CD4-positive, alpha-beta T cell treated with Interleukin-15 for 4 hours (primary cell): ENCODE measurements around the gene SMYD3.

ENCODE experiments used
- DNase-seq: peaks from one replicate; pipeline ENCODE4 v3.0.0-alpha.2; 2020; ENCODE audit warnings: low spot score

SMYD3 gene

DNA sequence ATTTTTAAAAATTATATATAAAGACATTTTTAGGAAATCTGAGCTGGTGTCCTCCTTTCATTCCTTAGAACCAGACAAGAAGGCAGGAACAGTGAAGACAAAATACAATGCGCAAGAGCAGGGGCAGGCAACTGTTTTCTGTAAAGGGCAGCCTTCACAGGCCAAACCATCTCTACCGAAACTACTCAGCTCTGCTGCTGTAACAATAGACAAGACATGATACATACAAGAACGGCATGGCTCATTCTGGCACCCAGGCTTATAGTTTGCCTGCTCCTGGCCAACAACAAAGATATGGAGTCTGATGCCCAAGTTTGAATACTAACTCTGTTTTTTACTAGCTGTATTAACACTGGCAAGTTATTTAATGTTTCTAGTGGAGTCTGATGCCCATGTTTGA is 232.0 kb downstream of the SMYD3 start:
- DNase-seq, result no peak

DNA sequence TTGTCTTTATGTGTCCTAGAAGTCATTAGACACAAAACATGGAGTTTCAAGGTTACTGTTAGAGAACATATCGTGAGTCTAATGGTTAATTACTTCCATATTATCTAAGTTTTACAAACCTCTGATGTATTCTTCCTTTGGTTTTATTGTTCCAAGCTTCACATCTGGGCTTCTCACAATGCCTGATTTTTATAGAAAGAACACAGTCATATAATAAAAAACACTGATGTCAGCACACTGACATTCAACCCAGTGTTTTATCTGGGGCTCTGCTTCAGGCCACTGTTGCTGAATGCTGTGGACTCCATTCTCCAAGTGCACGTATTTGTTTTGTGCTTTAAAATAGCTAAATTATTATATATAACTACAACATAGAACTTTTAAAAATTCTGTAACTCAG is 232.9 kb downstream of the SMYD3 start:
- no peak for DNase-seq

DNA sequence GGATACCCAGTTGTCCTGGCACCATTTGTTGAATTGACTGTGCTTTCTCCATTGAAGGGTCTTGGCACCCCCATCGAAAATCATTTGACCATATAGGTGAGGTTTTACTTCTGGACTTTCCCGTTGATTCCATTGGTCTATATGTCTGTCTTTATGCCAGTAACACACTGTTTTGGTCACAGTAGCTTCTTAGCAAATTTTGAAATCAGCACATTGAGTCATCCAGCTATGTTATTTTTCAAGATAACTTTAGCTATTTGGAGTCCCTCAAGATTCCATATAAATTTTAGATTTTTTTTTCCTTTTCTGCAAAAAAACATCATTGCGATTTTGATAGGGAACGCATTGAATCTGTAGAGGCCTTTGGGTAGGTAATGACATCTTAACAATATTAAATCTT is 235.6 kb downstream of the SMYD3 start:
- DNase-seq, result no peak

DNA sequence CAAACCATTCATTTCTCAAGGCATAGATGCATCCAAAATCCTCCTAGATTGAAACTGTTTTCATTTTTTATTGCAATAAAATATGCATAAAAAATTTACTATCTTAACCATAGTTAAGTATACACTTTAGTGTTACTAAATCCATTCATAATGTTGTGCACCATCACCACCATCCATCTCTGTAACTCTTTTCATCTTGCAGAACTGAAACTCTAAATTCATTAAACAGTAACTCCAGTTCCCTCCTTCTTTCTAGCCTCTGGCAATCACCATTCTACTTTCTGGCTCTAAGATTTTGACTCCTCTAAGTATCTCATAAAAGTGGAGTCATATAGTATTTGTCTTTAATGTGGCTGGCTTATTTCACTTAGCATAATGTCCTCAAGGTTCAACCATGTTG is 236.8 kb downstream of the SMYD3 start:
- DNase-seq, result no peak

DNA sequence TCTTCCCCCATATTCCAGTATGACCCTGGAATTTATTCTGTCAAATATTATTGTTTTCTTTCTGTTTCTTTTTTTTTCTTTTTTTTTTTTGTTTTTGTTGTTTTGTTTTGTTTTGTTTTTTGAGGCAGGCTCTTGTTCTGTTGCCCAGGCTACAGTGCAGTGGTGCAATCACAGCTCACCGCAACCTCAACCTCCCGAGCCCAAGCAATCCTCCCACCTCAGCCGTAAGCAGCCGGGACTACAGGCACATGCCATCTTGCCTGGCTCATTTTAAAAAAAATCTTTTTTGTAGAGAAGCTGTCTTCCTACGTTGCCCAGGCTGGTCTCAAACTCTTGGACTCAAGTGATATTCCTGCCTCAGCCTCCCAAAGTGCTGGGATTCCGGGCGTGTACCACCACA is 237.6 kb downstream of the SMYD3 start:
- DNase-seq, result no peak

DNA sequence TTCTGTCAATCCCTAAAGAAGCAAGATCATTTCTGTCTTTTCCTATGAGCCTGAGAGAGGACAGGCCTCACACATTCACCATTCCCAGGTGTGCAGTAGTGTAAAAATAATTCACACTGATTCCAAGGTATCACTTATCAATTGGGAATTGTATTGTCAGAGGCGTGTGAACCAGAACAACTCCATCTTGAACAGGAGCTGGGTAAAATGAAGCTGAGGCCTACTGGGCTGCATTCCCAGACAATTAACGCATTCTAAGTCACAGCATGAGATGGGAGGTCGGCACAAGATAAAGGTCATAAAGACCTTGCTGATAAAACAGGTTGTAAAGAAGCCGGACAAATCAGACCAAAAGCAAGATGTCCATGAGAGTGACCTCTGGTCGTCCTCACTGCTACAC is 239.2 kb downstream of the SMYD3 start:
- no peak for DNase-seq

DNA sequence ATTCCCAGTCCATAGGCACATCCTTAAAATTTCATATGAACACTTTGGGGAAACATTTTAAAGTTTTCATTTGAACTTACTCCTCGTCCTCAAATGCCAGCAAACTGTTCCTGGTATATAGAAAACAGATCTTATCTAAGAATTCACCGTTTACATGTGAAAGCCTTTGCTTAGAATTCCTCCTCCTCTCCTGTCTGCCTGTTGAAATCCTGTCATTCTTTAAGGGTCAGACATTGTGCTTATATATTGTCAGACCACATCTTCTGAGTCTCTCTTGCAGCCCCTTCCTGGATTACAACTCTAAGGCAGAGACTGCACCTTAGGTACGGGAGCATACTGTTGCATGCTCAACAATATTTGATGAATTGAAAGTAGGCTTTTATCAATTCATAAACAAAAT is 239.7 kb downstream of the SMYD3 start:
- no peak for DNase-seq

DNA sequence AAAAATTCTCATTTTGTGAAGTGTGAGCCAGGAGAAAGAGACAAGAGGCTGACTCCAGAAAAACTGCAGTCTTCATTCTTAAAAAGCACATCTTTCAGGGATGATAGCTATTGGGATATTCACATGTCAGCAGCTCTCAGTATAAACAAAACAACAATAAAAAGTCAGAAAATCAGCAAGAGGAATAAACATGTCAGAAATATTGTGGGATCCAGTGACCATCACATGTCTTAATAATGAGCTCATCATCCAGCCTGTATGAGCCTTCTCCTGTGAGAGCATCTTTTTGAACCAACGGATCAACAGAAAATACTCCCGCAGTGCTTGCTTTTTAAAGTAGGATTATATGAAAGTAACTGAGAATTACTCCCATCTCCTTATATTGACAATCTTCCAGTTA is 241.6 kb downstream of the SMYD3 start:
- no peak for DNase-seq

DNA sequence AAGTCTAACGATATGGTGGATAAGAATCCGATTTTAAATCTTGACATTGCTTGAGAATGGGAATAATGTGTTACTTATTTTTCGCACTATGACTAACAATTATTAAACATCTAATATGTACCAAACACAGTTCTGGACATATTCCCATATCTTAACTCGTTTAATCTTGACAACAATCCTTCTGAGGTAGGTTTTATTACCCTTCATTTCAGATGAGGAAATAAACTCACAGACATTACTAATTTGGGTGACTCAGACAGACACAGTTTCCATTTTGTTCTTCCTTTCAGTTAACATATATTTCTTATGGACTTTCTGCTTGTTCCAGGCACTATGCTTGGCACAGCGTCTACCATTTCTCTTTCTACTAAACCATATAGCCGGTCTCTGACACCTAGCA is 244.8 kb downstream of the SMYD3 start:
- no peak for DNase-seq

DNA sequence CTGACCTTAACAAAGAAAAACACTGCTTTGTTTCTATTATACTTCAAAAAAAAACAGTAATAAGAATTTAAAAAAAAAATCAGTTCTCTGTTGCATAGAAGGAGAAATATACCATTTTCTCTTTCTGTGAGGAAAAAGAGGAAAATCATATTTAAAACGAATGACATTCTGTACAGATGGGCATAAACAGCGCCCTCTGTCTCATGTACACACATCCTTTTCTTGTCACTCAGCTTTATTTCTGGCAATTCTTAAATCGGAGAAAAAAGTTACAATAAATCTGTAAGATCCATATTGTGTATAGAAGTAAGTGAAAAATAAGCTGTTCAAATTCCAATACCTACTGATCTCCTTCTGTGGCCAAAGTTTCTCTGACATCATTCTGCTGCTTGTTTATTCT is 245.4 kb downstream of the SMYD3 start:
- no peak for DNase-seq

DNA sequence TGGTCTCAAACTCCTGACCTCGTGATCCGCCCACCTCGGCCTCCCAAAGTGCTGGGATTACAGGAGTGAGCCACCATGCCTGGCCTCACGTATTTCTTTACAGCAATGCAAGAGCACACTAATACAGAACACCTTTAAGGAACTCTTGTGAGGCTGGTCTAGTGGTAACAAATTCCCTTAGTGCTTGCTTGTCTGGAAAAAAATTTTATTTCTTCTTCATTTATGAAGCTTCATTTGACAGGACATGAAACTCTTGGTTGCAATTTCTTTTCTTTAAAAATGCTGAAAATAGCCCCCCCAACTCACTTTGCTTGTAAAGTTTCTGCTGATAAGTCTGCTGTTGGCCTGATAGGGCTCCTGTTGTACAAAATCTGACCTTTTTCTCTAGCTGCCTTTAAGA is 248.8 kb downstream of the SMYD3 start:
- no peak for DNase-seq

DNA sequence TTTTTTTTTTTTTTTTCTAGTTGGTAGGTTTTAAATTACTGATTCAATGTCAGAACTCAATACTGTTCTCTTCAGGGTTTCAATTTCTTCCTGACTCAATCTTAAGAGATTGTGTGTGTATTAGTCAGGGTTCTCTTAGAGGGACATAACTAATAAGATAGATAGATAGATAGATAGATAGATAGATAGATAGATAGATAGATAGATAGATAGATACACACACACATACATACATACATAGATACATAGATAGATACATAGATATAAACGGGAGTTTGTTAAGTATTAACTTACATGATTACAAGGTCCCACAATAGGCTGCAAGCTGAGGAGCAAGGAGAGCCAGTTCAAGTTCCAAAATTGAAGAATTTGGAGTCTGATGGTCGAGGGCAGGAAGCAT is 251.3 kb downstream of the SMYD3 start:
- no peak for DNase-seq

DNA sequence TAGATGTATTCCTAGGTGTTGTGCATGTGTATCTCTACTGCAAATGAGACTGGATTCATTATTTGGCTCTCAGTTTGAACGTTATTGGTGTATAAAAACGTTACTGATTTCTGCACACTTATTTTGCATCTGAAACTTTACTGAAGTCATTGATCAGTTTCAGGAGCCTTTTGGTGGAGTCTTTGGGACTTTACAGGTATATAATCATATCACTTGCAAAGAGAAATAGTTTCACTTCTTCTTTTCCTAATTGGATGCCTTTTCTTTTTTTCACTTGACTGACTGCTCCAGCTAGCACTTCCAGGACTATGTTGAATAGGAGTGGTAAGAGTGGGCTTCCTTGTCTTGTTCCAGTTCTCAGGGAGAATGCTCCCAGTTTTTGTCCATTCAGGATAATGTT is 252.2 kb downstream of the SMYD3 start:
- DNase-seq, result no peak

DNA sequence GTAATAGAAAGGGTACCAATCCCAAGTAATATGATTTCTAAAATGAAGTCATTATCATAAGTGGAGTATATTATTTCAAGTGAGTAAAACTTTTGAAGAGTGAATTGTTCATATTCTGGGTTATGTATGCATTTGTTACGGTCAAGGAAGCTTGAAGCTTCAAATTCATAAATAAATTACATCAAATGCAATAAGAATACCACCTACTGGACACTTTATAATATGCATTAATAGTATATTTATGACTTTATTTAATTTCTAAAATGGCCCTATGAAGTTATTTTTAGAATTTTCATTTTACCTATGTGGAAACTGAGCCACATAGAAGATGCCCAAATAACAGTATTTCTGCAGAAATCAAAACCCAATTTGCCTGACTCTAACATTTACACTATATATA is 260.6 kb downstream of the SMYD3 start:
- DNase-seq, result no peak

DNA sequence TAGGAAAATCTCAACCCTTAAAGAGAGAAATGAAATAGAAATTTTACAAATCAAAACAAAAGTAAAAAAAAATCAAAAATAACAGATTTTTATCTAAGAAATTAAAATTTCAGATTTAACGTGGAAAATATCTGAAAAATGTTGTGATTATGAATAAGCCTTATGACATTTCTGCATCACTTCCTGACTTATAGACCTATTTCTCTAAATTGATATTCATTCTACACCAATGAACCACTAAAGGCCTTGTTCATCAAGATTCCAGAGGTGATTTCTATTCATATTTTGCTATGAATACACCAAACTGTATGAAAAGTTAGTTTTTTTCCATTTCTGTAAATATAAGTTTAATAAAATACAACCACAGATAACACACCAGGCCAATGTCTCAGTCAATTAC is 261.5 kb downstream of the SMYD3 start:
- no peak for DNase-seq

DNA sequence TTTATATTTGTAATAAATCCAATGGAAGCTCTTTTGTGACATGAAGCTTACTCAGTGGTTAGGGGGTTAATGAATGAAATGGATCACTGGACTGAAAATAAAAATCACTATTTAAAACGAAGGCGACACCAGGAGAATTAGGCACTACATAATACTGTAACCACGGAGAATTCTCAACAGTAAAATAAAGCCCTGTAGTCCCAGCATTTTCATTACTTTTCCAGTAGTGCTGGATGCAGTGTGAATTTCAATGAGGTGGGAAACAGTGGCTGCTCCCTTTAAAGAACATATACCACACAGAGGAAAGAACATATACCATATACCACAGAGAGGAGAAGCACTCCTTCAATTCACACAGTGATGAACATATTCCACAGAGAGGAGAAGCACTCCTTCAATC is 275.0 kb downstream of the SMYD3 start:
- DNase-seq, result no peak

DNA sequence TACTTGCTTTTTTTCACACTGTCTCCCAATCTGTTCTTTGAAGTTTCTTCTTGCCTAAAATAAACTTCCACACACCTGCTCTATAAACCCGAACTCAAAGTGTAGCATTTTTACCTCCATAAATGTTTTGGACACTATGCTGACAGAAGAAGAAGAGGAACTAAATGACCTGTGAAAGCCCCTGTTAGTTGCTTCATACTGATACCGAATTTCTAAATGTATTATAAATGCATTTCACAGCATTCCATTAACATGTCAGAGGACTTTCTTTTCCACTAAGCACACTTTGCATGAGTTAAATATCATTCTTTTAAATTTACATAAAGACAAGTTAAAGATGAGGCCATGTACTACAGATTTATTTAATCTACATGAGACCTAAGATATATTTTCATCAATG is 281.0 kb downstream of the SMYD3 start:
- no peak for DNase-seq

DNA sequence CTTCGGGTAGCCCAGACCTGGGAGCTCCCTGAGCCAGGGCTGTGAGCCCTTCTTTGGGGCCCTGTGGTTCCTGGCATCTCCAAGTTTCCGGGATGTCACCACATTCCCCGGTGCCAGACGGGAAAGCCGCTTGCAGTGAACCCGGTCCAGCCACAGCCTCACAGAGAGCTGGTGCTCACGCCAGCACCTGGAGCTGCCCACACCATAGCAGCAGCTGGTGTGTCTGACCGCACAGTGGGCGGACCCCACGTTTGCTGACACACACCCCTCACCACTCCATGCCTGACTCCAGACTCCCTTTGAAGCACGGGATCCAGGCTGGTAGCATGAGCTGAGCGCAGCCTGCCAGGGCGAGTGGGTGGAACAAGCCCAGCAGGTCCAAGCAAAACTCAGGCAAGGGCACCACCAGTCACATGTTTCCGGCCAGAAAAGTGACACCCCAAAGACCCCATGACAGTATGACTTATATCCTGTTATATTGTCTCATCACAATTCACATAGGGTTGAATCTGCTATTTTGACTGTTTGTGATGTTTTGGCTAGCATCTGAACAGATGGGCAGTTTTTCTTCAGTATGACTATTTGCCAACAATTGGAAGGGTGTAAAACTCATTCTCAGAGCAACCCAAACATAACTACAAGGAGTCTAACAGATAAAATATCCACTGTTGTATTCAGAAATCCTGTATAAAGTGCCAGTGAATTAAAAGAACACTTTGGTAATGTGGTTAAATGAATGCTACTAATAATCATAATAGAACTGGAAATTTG is 285.4 kb downstream of the SMYD3 start:
- DNase-seq, result no peak

DNA sequence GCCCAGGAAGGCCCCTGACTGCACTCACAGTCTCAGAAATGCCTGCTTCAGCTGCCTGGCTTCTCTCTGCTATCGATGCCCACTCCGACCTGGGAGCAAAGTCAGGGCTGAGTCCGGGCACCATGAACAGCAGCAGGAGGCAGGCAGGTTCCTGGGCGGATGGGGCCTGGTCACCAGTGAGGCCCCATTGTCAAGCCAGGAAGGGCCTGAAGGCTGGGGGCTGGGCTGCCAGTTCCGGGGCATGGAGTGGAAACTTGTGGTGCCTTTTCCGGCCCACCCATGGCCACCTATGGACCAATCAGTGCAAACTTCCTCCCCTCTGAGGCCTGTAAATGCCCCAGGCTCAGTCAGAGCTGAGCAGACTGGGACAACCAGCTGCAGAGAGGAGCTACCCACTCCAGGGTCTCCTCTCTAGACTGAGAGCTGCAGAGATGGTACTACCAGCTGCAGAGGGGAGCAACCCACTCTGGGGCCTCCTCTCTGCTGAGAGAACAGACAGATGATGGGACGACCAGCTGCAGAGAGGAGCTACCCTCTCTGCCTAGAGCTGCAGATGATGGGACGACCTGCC is 286.5 kb downstream of the SMYD3 start:
- no peak for DNase-seq

DNA sequence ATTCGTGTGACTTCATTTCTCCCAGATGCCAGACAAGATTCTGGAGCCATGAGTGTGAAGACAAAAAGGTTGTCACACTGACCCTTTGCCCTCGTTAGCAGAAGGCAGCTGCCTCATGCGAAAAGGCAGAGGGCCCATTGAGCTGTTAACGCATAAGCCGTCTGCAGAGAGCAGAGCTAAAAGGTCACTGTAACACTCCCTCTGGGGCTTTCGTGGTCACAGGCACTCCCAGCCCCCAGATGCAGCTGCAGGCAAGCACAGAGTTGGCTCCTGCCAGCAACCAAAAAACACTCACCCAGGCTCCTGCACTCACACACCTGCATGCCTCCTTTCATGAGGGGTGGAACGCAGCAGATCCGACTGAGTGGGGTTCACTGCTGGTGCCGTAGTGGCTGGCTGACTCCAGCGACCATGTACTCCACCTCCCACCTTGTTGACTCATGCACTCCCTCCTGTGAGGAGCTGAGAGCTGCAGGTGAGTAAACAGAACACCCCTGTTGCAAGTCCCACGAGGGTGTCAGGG is 287.5 kb downstream of the SMYD3 start:
- no peak for DNase-seq

DNA sequence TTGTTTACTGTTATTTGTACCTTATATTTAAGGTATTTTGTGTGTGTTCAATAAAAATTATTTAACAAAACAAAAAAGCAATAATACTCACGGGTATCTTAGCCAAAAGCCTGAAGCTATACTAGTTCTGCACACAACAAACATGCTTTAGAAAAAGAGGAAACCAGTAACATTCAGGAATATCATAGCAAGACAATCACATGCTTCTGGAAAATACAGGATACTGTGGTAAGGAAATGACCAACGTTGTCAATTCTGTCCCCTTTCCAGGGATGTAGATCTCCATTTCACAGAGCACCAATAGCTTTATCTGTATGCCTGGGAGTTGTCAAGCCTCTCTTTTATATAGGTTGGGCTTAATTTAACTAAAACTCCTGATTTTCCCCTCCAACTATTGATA is 288.4 kb downstream of the SMYD3 start:
- DNase-seq, result no peak

DNA sequence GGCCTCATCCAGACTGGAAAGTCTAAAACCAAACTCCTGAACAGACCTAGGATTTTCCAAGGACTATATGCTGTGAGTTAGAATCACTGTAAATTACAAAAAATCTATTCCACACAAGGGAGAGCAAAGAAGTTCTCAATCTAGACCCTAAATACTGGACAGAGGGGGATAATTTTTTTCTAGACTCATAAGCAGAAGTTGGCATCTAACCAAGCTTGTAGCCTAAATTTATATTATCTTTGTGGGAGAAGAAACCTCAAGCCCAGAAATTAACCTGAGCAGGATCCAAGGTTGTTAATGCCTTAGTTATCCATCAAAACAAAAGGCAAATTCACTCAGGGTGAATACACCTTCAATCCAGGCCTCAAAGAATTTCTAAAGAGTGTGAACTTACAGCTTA is 290.2 kb downstream of the SMYD3 start:
- DNase-seq, result no peak

DNA sequence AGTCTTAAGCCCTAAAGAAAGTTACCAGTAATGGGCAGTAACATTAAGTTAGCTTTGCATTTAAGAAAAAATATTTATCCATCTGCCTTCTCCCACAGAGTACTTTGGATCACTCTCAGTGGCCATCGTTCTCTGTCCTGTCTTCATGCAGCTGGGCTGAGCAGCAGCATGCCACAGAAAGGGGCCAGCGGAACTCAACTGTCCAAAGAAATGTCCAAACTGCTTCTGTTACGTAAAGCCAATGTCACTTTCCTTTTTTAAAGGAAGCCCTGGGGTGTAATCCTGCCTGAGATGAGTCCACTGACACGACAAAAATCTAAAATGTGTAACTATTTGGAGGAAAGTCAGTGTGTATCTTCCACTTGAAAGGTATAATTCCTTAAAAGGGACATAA is 291.6 kb downstream of the SMYD3 start:
- DNase-seq, result no peak
